ENCODE measurements around the gene GALM. TPM values are rescaled to one million over a fixed set of nuclear protein-coding genes. Genes with fewer than 3 reads are reported as not detected.

Gene GALM
- total RNA-seq, 1 donor from 2014 or later = 8.3 TPM

GRCh38 chr2:38747819-38748218 lies 81.9 kb downstream of the GALM start:
- TF ChIP-seq, protein P1, sequence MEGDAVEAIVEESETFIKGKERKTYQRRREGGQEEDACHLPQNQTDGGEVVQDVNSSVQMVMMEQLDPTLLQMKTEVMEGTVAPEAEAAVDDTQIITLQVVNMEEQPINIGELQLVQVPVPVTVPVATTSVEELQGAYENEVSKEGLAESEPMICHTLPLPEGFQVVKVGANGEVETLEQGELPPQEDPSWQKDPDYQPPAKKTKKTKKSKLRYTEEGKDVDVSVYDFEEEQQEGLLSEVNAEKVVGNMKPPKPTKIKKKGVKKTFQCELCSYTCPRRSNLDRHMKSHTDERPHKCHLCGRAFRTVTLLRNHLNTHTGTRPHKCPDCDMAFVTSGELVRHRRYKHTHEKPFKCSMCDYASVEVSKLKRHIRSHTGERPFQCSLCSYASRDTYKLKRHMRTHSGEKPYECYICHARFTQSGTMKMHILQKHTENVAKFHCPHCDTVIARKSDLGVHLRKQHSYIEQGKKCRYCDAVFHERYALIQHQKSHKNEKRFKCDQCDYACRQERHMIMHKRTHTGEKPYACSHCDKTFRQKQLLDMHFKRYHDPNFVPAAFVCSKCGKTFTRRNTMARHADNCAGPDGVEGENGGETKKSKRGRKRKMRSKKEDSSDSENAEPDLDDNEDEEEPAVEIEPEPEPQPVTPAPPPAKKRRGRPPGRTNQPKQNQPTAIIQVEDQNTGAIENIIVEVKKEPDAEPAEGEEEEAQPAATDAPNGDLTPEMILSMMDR (conservative IDR thresholded peaks at IDR 0.05; ENCODE audit: low read depth, low read length) = no peak
- H3K4me3 ChIP-seq (ENCODE audit: low read depth, low read length) = no peak overlapping the region
- DNase-seq (ENCODE audit: low read depth) = no peak

- TF ChIP-seq, protein P1 (conservative IDR thresholded peaks at IDR 0.05; ENCODE audit: low read depth, low read length) = no peak
- H3K4me3 ChIP-seq (ENCODE audit: low read depth, low read length) = no peak overlapping the region
Observed at GRCh38 chr2:38748391-38748790, 82.5 kb downstream of the GALM start.

DNA sequence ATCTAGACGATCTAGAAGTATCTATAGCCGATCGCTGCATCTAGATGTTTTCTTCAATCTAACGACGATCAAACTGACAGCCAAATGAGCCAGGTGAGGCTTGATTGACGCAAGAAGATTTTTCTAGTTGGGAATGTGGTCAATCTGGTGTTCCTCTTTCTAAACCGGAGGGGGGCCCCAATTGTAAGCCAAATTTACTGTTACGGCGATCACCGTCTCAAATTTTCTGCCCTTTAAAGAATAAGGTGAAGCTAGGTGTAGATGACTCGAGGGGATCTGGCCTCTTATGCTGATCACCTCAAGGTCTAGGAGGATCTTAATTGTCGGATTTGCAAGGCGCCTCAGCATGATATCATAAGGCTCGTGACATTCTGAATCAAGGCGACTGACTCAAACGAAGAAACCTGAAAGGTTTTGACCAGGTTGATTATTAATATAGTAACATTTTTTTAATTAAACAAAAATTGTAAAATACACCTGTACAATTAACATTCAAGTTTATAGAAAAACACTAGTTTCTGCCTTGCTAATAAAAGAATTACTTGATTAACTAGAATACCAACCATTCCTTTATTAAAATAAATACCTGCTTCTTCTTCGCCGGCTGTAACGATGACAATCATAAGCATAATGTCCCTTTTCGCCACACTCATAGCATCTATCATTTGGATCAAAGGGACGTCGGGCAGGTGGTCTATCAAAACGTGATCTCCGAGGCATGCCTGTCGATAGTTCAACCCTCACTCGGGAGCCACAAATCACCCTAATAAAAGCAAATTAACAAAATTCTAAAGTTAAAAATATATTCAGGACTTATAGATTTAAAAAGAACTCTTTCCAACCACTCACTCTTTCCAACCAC lies 83.3 kb downstream of the GALM start:
- TF ChIP-seq, protein P1 (conservative IDR thresholded peaks at IDR 0.05; ENCODE audit: low read depth, low read length) = no peak
- no peak for DNase-seq (ENCODE audit: low read depth)
- H3K4me3 ChIP-seq (ENCODE audit: low read depth, low read length) = peak overlapping the region; percentile 99

More at GRCh38 chr2:38748391-38748790, 82.5 kb downstream of the GALM start:
- DNase-seq (ENCODE audit: low read depth) = no peak

- TF ChIP-seq, protein P1 (conservative IDR thresholded peaks at IDR 0.05; ENCODE audit: low read depth, low read length) = no peak
- peak overlapping the region; percentile 99 for H3K4me3 ChIP-seq (ENCODE audit: low read depth, low read length)
- DNase-seq (ENCODE audit: low read depth) = no peak
Observed at GRCh38 chr2:38750011-38750890, 84.3 kb downstream of the GALM start.

DNA sequence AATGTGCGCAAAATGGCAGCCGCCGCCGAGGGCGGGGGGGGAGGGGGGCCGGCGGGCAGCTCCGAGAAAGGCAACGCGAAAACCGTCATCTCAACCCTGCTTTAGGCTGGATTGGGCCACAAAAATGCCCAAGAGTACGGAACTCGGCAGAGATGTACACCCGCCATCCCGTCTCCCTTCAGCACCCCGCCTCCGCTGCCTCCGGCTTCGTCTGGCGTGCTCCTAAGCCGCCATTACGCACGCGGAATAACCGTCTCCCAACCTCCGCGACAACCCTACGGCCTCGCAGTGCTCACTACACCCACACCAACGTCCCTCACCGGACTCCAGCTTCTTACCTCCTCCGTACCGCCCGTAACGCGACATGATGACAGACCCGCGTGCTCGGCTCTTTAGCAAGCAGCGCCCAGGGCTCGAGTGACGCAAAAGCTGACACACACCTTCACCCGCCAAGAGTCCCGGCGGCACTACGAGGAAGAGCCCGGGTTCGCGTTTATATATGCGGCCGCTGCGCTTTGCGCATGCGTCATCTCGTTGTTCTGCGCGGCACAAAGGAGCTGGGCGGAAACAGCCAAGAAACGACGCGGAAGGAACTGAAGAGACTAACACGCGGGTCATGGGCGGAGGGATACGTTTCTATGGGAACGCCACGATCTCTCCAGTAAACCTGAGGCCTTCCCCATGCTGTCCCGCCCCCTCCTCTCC lies 85.1 kb downstream of the GALM start, which contains the start of gene SRSF7:
Gene SRSF7 (minus strand): TSS at position 471 of the 705 bp plus-strand sequence. CDS start 105 bp downstream, at position 366.
- TF ChIP-seq, protein P1 (conservative IDR thresholded peaks at IDR 0.05; ENCODE audit: low read depth, low read length) = no peak
- peak; percentile 92 for DNase-seq (ENCODE audit: low read depth)
- H3K4me3 ChIP-seq (ENCODE audit: low read depth, low read length) = peak within 1 kb of the TSS; percentile 99

DNA sequence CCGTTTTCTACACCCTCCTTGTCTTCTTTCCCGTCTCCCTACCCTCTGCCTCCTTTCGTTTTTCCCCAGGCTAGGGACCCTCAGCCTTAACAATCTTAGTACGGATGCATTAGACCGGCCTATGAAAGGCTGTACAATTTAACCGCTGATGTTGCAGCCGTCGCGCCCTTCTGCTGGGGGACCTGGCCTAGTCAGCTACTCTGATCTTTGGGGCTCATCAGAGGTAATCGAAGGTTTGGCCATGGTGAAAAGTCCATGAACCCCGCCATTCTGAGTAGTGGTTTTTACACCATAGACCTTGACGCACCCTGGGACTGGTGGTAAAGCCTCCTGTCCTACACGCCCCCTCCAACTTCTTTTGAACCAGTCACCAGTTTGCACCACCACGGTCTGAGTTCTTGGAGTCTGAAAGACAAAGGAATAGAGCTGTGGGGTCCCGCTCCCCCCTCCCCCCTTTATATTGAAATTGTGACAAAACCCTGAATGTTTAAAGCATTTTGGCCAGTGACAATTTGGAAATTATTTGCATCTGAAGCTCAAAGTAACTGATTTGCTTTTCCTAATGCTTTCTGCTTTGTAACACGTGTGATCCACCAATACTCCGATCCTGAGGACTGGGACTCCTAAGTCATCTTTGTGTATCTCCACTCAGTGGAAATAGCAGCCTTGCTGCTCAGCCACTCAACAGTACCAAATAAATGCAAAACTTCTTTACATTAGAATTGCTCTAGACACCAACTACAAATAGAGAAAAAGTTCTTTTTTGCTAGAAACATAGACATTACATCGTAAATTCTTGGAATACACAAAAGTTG lies 85.9 kb downstream of the GALM start:
- TF ChIP-seq, protein P1 (conservative IDR thresholded peaks at IDR 0.05; ENCODE audit: low read depth, low read length) = no peak
- no peak for DNase-seq (ENCODE audit: low read depth)
- H3K4me3 ChIP-seq (ENCODE audit: low read depth, low read length) = peak overlapping the region; percentile 99

Data from epithelial cell of proximal tubule (primary cell).